Esophagus (tissue), 2 donors: ENCODE measurements around the gene PIK3R1. TPM values are rescaled to one million over a fixed set of nuclear protein-coding genes. Genes with fewer than 3 reads are reported as not detected.

Experiments
- H3K27ac ChIP-seq, 2 donors: one replicate each; pipeline ENCODE4 v1.5.1; 2013; ENCODE audit warnings: low read depth in 2 of 2, mild to moderate bottlenecking in 2 of 2, inconsistent platforms in 1 of 2, low read length in 1 of 2, moderate library complexity in 1 of 2
- H3K27me3 ChIP-seq, 2 donors: one replicate each; pipeline ENCODE4 v1.6.1; 2013; ENCODE audit warnings: low read length in 2 of 2, control low read depth in 1 of 2, mild to moderate bottlenecking in 1 of 2; ENCODE audit not compliant: insufficient read depth in 2 of 2, control insufficient read depth in 1 of 2
- H3K36me3 ChIP-seq, 2 donors: one replicate each; pipeline ENCODE4 v1.6.1; 2013; ENCODE audit warnings: low read length in 1 of 2; ENCODE audit not compliant: control insufficient read depth in 2 of 2, insufficient read depth in 2 of 2
- H3K4me1 ChIP-seq, 2 donors: one replicate each; pipeline ENCODE4 v1.6.1; 2013; ENCODE audit warnings: low read length in 1 of 2; ENCODE audit not compliant: control insufficient read depth in 2 of 2, insufficient read depth in 2 of 2
- H3K4me3 ChIP-seq, 2 donors: one replicate each; pipeline ENCODE4 v1.5.1; 2013; ENCODE audit warnings: low read length in 2 of 2, mild to moderate bottlenecking in 2 of 2, low read depth in 1 of 2, moderate library complexity in 1 of 2
- H3K9me3 ChIP-seq, 2 donors: one replicate each; pipeline ENCODE4 v1.6.1; 2013; ENCODE audit warnings: mild to moderate bottlenecking in 2 of 2, low read depth in 1 of 2, low read length in 1 of 2, moderate library complexity in 1 of 2; ENCODE audit not compliant: control insufficient read depth in 2 of 2, insufficient read depth in 1 of 2
- WGBS, 2 donors: extraction: QIAGEN DNeasy Blood & Tissue Kit; methylation state at CpG; one replicate each; pipeline ENCODE4 v1.1.7; 2013; 5-methylcytosine and 5-hydroxymethylcytosine counted together
- polyA plus RNA-seq, 2 donors: library from polyadenylated mRNA; stranded (reverse); fragments of 200-250 nt; gene quantifications; one replicate each; pipeline ENCODE4 v1.2.3, GENCODE V29; 2013
- donor health status: healthy with polysubstance abuse.
- donor health status: Bipolar disorder and iron deficiency.

The PIK3R1 gene
- polyA plus RNA-seq, 2 donors, result 5.0 to 8.2 TPM

DNA sequence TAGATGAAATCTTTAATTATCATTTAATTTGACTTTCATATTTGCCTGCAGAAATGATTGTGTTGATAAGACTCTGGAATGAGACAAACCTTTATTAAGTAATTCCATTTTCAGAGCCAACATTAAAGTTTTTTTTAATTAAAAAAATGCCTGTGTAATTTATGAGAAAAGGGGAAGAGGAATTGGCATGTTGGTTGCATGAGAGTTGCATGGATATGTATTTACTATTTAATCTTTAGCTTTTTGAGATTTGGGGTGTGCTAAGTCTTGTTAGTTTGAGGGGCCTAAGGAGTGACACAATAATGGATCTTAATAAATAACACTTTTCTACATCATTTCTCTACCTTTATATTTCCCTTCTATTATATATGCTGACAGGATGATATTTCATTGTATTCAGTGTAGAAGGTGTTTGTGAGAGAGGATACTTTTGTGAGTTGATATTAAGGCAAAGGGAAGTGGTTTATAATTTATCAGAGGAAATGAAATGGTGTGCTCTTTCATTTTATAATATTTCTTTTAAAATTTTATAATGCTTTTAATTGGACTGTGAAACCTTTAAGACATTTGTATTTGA lies 54.9 kb downstream of the PIK3R1 start:
- H3K4me1 ChIP-seq, result peaks cover 0 to under 1% of the 10 kb centered on the region in 2 donors

DNA sequence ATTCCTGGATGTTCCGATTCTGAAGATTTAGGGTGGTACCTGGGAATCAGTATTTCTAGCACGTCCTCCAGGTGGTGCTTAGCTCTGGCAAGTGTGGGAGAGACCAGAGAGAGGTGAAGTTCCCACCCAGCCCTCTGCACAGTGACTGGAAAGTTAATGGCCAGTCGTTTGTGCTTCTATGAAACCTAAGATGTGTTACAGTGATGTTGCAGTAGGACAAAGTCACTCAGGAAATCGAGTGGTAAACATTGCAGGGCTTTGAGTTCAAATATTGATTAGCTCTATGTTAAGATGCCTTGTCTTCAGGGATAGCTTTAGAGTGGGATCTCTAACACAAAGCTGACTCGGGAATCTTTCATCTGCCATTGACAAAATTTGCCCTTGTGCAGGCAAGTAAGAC lies 55.6 kb downstream of the PIK3R1 start:
- H3K9me3 ChIP-seq, result no peaks in the 10 kb centered on the region
- H3K4me1 ChIP-seq, result no peaks in the 10 kb centered on the region
- H3K27me3 ChIP-seq, result no peaks in the 10 kb centered on the region
- no peak overlapping the region for H3K4me3 ChIP-seq
- 68 to 73% methylated on average over 5 of the region's 5 CpGs for WGBS, 2 donors
- H3K27ac ChIP-seq, result peak overlapping the region in 1 of 2 donors; percentile 1
- peaks cover 0 to 3% of the 10 kb centered on the region in 2 donors for H3K36me3 ChIP-seq

More for the DNA sequence above, 54.9 kb downstream of the PIK3R1 start:
- H3K9me3 ChIP-seq, result no peaks in the 10 kb centered on the region
- no peak overlapping the region for H3K4me3 ChIP-seq
- H3K27me3 ChIP-seq, result no peaks in the 10 kb centered on the region
- H3K36me3 ChIP-seq, result peaks cover 0 to 2% of the 10 kb centered on the region in 2 donors
- H3K27ac ChIP-seq, result no peak overlapping the region

DNA sequence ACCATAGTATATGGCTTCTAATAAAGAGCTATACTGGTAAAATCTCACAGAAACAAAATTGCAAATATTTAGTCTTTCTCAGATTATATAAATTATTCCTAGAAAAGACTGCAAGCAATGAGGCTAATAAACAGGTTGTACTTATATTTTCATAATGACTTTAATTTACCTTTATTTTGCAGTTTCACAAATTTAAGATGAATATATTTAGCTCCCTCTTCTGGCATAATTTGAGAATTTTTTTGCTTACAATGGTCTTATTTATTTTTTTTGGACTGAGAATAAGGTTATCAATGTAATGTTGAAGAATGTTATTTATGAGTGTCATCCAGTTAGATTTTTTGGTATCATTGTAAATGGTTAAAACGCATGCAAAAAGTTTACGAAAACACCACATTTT lies 56.7 kb downstream of the PIK3R1 start:
- H3K27me3 ChIP-seq, result no peaks in the 10 kb centered on the region
- WGBS, 2 donors, result 66 to 73% methylated on average over 2 of the region's 2 CpGs
- no peak overlapping the region for H3K27ac ChIP-seq

DNA sequence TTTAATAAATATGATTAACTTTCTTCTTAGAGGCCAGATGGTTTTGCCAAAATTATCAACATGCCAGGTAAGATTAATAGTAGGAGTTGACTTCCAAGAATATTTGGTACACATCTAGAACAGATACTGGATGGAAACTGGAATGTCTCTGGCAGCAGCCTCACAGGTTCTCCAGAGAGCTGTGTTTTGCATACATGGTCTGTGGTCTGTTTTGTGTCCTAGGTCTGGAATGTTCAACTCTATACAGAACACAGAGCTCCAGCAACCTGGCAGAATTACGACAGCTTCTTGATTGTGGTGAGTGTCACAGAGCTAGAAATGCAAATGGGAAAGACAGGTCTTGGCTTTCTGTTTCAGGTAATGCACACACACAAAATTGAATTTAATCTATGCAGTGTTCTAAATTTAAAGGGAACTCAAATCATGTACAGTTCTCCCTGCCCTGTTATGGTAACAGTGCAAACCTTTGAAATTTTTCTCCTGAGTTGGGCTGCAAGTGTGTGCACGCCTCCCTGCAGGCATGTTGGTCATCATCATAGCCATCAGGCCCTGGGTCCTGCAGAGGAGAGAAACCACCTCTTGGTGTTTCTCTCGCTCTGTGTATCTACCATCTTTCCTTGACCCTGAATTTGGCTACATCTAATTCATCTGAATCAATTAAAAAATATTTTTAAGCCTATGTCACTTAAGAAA lies 58.3 kb downstream of the PIK3R1 start:
- Histone ChIP-seq H3K4me3 (no peak overlapping the region), H3K4me1 (no peaks in the 10 kb centered on the region), H3K9me3 (no peaks in the 10 kb centered on the region), H3K27me3 (no peaks in the 10 kb centered on the region), H3K36me3 (peaks cover 0 to 11% of the 10 kb centered on the region in 2 donors), H3K27ac (no peak overlapping the region)
- 64 to 74% methylated on average over 3 of the region's 3 CpGs for WGBS, 2 donors

More for the DNA sequence above, 56.7 kb downstream of the PIK3R1 start:
- Histone ChIP-seq H3K4me1 (no peaks in the 10 kb centered on the region), H3K4me3 (no peak overlapping the region), H3K36me3 (peaks cover 0 to 9% of the 10 kb centered on the region in 2 donors), H3K9me3 (no peaks in the 10 kb centered on the region)

DNA sequence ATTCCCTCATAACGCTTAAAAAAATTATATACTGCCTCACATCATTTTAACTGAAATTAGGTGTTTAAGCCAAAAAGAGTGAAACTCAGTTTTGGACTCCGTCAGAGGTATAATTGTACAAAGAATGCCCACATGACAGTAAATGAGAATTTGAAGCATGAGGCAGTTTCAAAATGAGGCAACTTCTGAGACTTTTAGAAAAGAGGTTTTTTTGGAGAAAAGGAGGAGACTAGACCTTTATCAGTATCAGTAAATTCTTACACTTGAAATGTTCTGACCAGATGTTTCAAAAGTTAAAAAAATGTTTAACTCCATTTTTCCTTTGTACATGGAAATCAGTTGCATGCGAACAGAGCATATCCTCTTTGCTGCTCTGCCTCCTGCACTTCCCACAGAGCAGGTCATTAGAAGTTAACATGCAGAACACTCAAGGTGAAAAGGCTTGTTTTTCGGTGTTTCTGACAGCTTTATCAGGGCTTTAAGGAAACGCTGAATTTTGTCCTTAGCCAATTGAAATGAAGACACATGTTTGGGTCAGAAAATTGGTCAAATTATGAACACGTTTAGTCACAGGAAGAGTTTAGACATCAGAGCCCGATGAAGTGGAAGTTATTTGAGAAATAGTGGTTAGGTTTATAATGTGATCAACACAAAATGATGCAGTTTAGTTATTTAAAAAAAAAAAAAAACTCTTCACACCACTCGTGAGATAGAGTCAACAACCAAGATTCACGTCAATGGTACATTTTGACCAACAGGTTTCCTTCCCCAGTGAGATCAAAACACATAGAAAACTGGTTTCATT lies 59.5 kb downstream of the PIK3R1 start:
- no peak overlapping the region for H3K4me3 ChIP-seq
- H3K27ac ChIP-seq, result no peak overlapping the region
- H3K36me3 ChIP-seq, result peaks cover 3 to 16% of the 10 kb centered on the region in 2 donors
- H3K4me1 ChIP-seq, result no peaks in the 10 kb centered on the region
- 67 to 69% methylated on average over 9 of the region's 9 CpGs for WGBS, 2 donors
- H3K9me3 ChIP-seq, result no peaks in the 10 kb centered on the region
- H3K27me3 ChIP-seq, result no peaks in the 10 kb centered on the region

DNA sequence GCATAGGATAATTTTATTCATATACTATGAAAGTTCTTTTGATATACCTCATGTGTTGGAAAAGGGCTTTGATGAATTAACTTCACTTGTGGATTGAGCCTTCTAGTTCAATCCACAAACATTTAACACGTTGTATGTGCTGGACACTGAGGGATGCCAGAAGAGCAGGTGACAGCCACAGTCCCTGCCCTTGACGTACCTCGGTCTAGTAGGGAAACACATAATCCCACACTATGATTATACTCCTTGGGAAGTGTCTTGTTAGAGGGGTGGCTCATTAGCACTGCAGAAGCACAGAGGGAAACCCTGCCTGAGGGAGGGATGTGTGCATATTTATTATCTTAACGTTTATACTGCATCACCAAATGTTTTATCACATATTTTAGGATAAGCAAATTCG lies 61.2 kb downstream of the PIK3R1 start:
- Histone ChIP-seq H3K27me3 (no peaks in the 10 kb centered on the region), H3K9me3 (no peaks in the 10 kb centered on the region), H3K27ac (no peak overlapping the region), H3K36me3 (peaks cover 3 to 17% of the 10 kb centered on the region in 2 donors), H3K4me1 (no peaks in the 10 kb centered on the region), H3K4me3 (no peak overlapping the region)
- 84 to 87% methylated on average over 5 of the region's 5 CpGs for WGBS, 2 donors

DNA sequence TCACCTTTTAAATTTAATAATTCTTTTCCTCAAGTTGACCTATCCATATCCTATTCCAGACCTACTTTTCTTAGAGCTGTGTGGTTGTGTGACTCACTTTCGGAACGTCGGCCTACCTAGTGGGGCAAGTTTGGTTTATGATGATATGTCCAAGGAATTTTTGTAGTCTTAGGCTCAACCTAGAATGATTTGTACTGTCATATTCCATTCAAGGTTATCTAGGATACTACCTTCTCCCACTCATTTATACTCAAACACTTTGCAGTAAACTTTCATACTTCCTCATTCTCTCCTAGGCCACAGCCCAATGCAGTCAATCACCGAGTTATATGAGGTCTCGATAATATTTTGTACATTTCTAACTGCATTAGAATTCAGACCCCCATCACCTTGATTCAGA lies 61.9 kb downstream of the PIK3R1 start:
- Histone ChIP-seq H3K4me3 (no peak overlapping the region), H3K27me3 (no peaks in the 10 kb centered on the region), H3K36me3 (peaks cover 6 to 23% of the 10 kb centered on the region in 2 donors), H3K27ac (no peak overlapping the region), H3K4me1 (no peaks in the 10 kb centered on the region), H3K9me3 (no peaks in the 10 kb centered on the region)
- 83% methylated on average over 5 of the region's 5 CpGs for WGBS, 2 donors

DNA sequence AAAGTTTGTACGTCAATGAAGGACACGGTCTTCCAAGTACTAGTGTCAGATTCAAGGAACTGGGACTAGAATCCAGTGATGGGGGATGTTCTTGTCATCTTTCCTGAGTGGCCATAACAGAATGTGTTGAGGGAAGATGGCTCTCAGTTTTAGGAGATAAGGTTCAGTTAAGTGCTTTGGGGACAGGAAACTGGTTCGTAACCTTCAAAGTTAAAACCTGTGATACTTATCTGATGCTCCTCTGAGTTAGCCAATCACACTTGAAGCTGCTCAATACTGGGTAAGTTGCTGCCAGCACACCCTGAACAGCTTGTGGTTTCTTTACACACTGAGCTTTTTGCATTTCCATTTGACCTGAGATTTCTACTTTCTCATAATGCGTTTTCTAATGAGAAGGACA lies 64.4 kb downstream of the PIK3R1 start:
- H3K4me3 ChIP-seq, result no peak overlapping the region
- no peaks in the 10 kb centered on the region for H3K27me3 ChIP-seq
- H3K36me3 ChIP-seq, result peaks cover 9 to 28% of the 10 kb centered on the region in 2 donors
- H3K27ac ChIP-seq, result peak overlapping the region in 1 of 2 donors; percentile 31
- H3K9me3 ChIP-seq, result no peaks in the 10 kb centered on the region
- H3K4me1 ChIP-seq, result no peaks in the 10 kb centered on the region
- WGBS, 2 donors, result 79 to 84% methylated on average over 4 of the region's 4 CpGs

DNA sequence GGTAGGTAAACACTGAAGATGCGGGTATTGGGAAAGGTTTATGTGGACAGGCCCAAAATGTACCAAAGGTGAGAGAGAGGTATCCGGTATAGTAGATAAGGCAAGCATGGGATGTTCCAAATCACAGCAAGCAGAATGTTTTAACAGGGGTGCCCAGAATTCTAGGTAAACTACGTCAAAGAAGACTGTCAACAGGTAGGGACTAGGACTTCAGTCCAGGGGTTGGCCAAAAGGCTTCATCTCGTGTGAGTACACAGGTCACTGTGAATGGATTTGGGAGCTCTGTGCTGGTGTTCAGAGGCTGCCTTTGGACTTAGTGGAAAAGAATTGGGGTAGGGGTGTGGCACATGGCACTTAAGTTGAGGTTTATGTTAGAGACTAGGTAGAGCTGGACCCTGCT lies 66.4 kb downstream of the PIK3R1 start:
- Histone ChIP-seq H3K27me3 (no peaks in the 10 kb centered on the region), H3K4me3 (no peak overlapping the region), H3K36me3 (peaks cover 9 to 20% of the 10 kb centered on the region in 2 donors), H3K27ac (no peak overlapping the region), H3K4me1 (no peaks in the 10 kb centered on the region), H3K9me3 (no peaks in the 10 kb centered on the region)
- 93 to 94% methylated on average over 4 of the region's 4 CpGs for whole genome bisulfite sequencing, 2 donors
